Uterus (tissue), 4 donors: ENCODE measurements around the gene ATF1. TPM values are rescaled to one million over a fixed set of nuclear protein-coding genes. Genes with fewer than 3 reads are reported as not detected.
"Not testable (repeated sequence)": the region's sequence is repeated elsewhere in the genome, so short reads cannot be mapped to it uniquely, and the experiment has no call there.

Source experiments
- DNase-seq, 2 donors: peaks; one replicate each; pipeline ENCODE4 v3.0.0-alpha.2; 2019 to 2020
- H3K27ac ChIP-seq, 2 donors: fragments of 200-600 bp; sonication (generic); 1 replicate in 1 of 2; 2 replicates in 1 of 2; pipeline ENCODE4 v1.5.1; 2016 to 2018
- H3K27me3 ChIP-seq, 2 donors: fragments of 200-600 bp; sonication (generic); one replicate each; pipeline ENCODE4 v1.5.1; 2018 to 2019; ENCODE audit warnings: control low read depth in 1 of 2
- H3K36me3 ChIP-seq, 2 donors: fragments of 200-600 bp; sonication (generic); one replicate each; pipeline ENCODE4 v1.5.1; 2019; ENCODE audit warnings: control low read depth in 1 of 2
- H3K4me1 ChIP-seq, 2 donors: fragments of 200-600 bp; sonication (generic); one replicate each; pipeline ENCODE4 v1.5.1; 2018 to 2019; ENCODE audit warnings: control low read depth in 1 of 2
- H3K4me3 ChIP-seq, 2 donors: fragments of 200-600 bp; sonication (generic); 1 replicate in 1 of 2; 2 replicates in 1 of 2; pipeline ENCODE4 v1.5.1; 2018 to 2019; ENCODE audit warnings: mild to moderate bottlenecking in 1 of 2
- H3K9me3 ChIP-seq, 2 donors: fragments of 200-600 bp; sonication (generic); one replicate each; pipeline ENCODE4 v1.5.1; 2019; ENCODE audit warnings: control low read depth in 1 of 2
- POLR2A ChIP-seq, 2 donors: fragments of 450-650 bp; IDR thresholded peaks; one replicate each; pipeline ENCODE4 v1.6.1; 2016; ENCODE audit warnings: antibody characterized with exemption in 2 of 2, mild to moderate bottlenecking in 1 of 2, moderate library complexity in 1 of 2
- intact Hi-C: fragments of 100-400 bp; cut with DNase I; formaldehyde crosslinking; loops from one replicate; pipeline ENCODE4 v1.15.1; 2023; ENCODE audit warnings: low total_unique reads
- total RNA-seq, 4 donors: library from RNA; depleted of rRNA in 3 of 4; stranded (reverse); fragments of >200 nt in 3 of 4; gene quantifications; one replicate each; pipeline versions ENCODE4 v1.1.0 to v1.2.4, GENCODE V29; 2014 to 2023
- TF ChIP-seq, protein P1 (sequence below), 4 experiments: fragments of 200-600 bp in 2 of 4; fragments of 450-650 bp in 2 of 4; sonication (generic) in 2 of 4; IDR thresholded peaks; one replicate each; pipeline ENCODE4 v1.5.1; 2016 to 2019; ENCODE audit warnings: antibody characterized with exemption in 4 of 4, mild to moderate bottlenecking in 2 of 4, moderate library complexity in 1 of 4
- donor health status: DM: yes; HTN: yes; CAD: no.

The ATF1 gene
- total RNA-seq, 4 donors from 2014 or later = 3.8 to 54.2 (median 40.0) TPM

DNA sequence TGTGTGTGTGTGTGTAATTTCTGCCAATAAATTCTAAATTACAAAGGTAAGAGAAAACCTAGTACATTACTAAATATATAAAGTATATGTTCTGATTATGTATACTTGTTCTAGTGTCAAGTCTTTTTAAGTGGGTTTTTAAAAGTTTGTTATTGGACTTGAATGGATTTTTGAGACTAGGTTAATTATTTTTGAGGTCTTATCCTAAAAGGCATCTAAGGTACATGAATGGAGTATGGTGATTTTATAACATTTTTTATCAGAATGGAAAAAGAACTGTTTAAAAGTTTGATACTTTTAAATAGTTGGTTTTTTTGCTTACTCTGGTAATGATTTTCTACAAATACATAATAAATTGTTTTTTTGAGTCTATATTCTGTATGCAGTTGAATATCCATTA lies 56.3 kb downstream of the ATF1 start:
- no peak for DNase-seq
- H3K27ac ChIP-seq = no peak overlapping the region
- H3K4me3 ChIP-seq = no peak overlapping the region
- no peaks in the 10 kb centered on the region for H3K9me3 ChIP-seq
- TF ChIP-seq POLR2A (IDR thresholded peaks at IDR 0.05) = no peak
- TF ChIP-seq, protein P1, sequence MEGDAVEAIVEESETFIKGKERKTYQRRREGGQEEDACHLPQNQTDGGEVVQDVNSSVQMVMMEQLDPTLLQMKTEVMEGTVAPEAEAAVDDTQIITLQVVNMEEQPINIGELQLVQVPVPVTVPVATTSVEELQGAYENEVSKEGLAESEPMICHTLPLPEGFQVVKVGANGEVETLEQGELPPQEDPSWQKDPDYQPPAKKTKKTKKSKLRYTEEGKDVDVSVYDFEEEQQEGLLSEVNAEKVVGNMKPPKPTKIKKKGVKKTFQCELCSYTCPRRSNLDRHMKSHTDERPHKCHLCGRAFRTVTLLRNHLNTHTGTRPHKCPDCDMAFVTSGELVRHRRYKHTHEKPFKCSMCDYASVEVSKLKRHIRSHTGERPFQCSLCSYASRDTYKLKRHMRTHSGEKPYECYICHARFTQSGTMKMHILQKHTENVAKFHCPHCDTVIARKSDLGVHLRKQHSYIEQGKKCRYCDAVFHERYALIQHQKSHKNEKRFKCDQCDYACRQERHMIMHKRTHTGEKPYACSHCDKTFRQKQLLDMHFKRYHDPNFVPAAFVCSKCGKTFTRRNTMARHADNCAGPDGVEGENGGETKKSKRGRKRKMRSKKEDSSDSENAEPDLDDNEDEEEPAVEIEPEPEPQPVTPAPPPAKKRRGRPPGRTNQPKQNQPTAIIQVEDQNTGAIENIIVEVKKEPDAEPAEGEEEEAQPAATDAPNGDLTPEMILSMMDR (IDR thresholded peaks at IDR 0.05) = no peak
- no peaks in the 10 kb centered on the region for H3K4me1 ChIP-seq
- no peaks in the 10 kb centered on the region for H3K36me3 ChIP-seq
- no peaks in the 10 kb centered on the region for H3K27me3 ChIP-seq
- intact Hi-C loops = no loop called here

DNA sequence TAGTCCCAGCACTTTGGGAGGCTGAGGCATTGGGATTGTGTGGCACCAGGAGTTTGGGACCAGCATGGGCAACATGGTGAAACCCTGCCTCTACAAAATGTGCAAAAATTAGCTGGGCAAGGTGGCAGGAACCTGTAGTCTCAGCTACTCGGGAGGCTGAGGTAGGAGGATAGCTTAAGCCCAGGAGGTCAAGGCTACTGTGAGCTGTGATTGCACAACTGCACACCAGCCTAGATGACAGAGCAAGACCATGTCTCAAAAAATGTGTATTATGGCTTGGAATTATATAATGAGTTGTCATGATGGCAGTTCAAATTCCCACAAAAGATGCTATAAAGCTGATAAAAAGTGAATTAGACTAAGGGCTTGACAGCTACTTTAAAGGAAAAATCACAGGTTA lies 58.2 kb downstream of the ATF1 start:
- Histone ChIP-seq H3K27me3 (no peaks in the 10 kb centered on the region), H3K4me1 (no peaks in the 10 kb centered on the region), H3K4me3 (no peak overlapping the region), H3K9me3 (no peaks in the 10 kb centered on the region), H3K27ac (no peak overlapping the region), H3K36me3 (no peaks in the 10 kb centered on the region)
- intact Hi-C loops = no loop called here
- TF ChIP-seq, protein P1 (IDR thresholded peaks at IDR 0.05) = no peak
- TF ChIP-seq POLR2A (IDR thresholded peaks at IDR 0.05) = no peak
- DNase-seq = no peak

DNA sequence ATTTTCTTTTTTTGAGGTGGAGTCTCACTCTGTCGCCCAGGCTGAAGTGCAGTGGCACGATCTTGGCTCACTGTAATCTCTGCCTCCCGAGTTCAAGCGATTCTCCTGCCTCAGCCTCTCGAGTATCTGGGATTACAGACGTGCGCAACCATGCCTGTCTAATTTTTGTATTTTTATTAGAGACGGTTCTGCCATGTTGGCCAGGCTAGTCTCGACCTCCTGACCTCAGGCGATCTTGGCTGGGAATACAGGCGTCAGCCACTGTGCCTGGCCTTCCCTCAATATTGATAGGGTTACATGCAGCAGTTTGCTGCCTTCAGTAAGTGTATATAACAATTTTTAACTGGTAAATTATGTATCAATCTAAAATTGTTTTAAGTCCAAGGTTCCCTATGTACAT lies 59.8 kb downstream of the ATF1 start:
- not testable (repeated sequence) for DNase-seq
- intact Hi-C loops = loop anchor here (2.0 kb wide), 1 partner anchor 163 kb away; no protein-coding TSS in a partner anchor
- H3K27ac ChIP-seq = peak overlapping the region in 1 of 2 donors; percentile 65

DNA sequence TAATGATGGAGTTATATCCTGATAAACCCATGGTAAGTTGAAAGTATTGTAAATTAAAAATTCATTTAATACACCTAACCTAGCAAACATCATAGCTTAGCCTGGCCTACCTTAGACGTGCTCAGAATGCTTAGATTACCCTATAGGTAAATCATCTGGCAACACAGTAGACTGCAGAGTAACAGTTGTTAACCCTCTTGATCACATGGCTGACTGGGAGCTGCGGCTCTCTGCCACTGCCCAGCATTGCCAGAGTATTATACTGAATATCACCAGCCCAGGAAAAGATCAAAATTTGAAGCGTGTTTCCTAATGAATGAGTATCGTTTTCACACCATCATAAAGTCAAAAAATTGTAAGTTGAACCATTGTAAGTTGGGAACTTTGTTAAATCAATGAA lies 61.0 kb downstream of the ATF1 start:
- no peak for DNase-seq
- intact Hi-C loops = loop anchor here (2.0 kb wide), 1 partner anchor 162 kb away; no protein-coding TSS in a partner anchor
- Histone ChIP-seq H3K36me3 (no peaks in the 10 kb centered on the region), H3K27ac (peak overlapping the region; percentile 65 to 71), H3K9me3 (no peaks in the 10 kb centered on the region), H3K4me3 (no peak overlapping the region), H3K27me3 (no peaks in the 10 kb centered on the region), H3K4me1 (no peaks in the 10 kb centered on the region)
- no peak for TF ChIP-seq POLR2A (IDR thresholded peaks at IDR 0.05)
- TF ChIP-seq, protein P1 (IDR thresholded peaks at IDR 0.05) = no peak

More for the DNA sequence above, 59.8 kb downstream of the ATF1 start:
- not testable (repeated sequence) for H3K4me3 ChIP-seq, H3K36me3 ChIP-seq, H3K27me3 ChIP-seq, H3K4me1 ChIP-seq, H3K9me3 ChIP-seq

DNA sequence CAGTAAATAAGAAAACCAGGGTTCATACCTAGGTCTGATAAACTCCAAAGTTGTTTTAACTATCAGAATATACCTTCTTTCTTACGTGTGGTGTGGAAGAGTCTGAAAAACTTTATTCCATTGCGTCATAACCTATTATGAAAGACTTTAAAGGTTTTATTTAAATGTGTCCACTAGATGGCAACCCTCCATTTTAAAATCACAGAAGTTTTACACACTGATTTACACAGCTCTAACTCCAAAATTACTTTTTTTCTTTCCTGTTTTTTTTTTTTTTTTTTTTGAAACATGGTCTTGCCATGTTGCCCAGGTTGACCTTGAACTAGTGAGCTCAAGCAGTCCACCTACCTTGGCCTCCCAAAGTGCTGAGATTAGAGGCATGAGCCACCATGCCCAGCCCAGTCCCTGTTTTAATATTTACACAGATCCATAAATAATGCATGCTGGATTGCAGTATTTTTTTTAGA lies 61.5 kb downstream of the ATF1 start:
- H3K4me3 ChIP-seq = no peak overlapping the region
- H3K9me3 ChIP-seq = no peaks in the 10 kb centered on the region
- DNase-seq = no peak
- no peaks in the 10 kb centered on the region for H3K4me1 ChIP-seq
- no peaks in the 10 kb centered on the region for H3K36me3 ChIP-seq
- no peaks in the 10 kb centered on the region for H3K27me3 ChIP-seq
- peak overlapping the region; percentile 65 to 71 for H3K27ac ChIP-seq
- TF ChIP-seq, protein P1 (IDR thresholded peaks at IDR 0.05) = peak; percentile 43 to 76 (median 64)
- TF ChIP-seq POLR2A (IDR thresholded peaks at IDR 0.05) = no peak
- intact Hi-C loops = loop anchor here (2.0 kb wide), 1 partner anchor 161 kb away; no protein-coding TSS in a partner anchor

DNA sequence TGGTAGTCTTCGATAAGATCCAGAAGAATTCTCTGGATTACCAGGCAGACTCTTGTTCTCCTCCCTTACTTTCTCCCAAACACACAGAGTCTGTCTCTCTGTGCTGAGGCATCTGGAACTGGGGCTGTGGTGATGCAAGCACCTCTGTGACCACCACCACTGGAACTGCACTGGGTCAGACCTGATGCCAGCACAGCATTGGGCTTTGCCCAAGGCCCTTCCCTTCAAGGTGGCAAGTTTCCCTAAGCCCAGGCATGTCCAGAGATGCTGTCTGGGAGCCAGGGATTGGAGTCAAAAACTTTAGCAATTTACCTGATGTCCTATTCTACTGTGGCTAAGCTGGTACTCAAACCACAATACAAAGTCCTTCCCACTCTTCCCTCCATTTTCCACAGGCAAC lies 64.2 kb downstream of the ATF1 start:
- Histone ChIP-seq H3K36me3 (no peaks in the 10 kb centered on the region), H3K9me3 (no peaks in the 10 kb centered on the region), H3K27me3 (no peaks in the 10 kb centered on the region), H3K4me3 (no peak overlapping the region), H3K4me1 (no peaks in the 10 kb centered on the region), H3K27ac (no peak overlapping the region)
- intact Hi-C loops = no loop called here
- no peak for DNase-seq
- TF ChIP-seq, protein P1 (IDR thresholded peaks at IDR 0.05) = no peak
- TF ChIP-seq POLR2A (IDR thresholded peaks at IDR 0.05) = no peak
